NAMALWA (cell line): ENCODE measurements around the gene NLRP14.

Experiments
- DNase-seq: peaks from one replicate; pipeline ENCODE4 v3.0.0-alpha.2; 2015; ENCODE audit warnings: low spot score

NLRP14 gene

GRCh38 chr11:7057641-7058040 lies 37.4 kb downstream of the NLRP14 start:
- no peak for DNase-seq

GRCh38 chr11:7060868-7061267 lies 40.6 kb downstream of the NLRP14 start:
- no peak for DNase-seq

DNA sequence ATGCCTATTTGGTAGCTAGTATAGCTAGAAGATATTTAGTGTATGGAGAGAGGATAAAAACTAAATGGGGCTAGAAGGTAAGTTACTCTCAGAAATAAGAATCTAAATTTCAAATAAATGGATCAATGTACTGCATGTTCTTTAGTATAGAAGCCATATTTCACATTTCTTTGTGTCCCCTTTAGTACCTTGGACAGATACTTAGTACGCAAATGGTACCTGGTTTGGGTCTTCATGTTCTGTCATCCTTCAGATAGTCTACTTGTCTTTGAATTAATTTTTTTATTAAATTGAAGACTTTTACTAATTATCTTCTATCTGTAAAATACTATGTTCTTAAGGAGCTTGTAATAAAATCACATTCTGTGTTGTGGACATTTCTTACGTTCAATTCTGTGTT lies 42.3 kb downstream of the NLRP14 start:
- DNase-seq, result no peak

- DNase-seq, result no peak
Observed at GRCh38 chr11:7072401-7073028, 52.2 kb downstream of the NLRP14 start.

GRCh38 chr11:7077101-7077500 lies 56.8 kb downstream of the NLRP14 start:
- no peak for DNase-seq

GRCh38 chr11:7079545-7080135 lies 59.4 kb downstream of the NLRP14 start:
- DNase-seq, result no peak

DNA sequence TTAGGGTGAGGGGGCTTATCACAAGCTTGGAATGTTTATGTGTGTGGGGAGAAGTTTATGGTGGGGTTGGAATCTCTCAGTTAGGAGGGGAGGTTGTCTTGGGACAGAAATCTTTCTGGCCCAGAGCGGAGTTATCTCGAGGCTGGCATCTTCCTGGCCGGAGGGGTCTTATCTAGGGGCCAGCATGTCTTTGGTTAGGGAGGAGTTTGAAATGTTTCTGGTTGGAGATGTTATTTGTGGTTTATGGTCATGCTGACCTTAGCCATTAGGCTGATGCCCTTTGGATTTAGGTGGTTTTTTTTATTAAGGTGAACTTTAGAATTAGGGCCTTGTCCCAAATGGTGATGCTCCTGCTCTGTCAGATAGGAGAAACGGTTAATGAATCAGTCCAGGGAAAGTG lies 60.6 kb downstream of the NLRP14 start:
- DNase-seq, result no peak

- no peak for DNase-seq
Observed at GRCh38 chr11:7081441-7081840, 61.2 kb downstream of the NLRP14 start.

DNA sequence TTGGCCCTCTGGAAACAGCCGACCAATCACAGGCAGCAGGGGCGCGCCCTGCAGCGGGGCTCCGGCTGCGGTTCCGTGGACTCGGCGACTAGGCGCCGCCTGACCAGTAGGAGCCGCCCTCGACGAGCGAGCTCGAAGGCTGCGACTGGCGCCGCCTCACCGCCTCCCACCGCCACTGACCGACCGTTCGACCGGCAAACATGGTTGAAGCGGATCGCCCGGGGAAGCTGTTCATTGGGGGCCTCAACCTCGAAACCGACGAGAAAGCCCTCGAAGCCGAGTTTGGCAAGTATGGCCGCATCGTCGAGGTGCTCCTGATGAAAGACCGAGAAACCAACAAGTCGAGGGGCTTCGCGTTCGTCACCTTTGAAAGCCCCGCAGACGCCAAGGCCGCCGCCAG lies 68.6 kb downstream of the NLRP14 start, which contains the start of gene RBMXL2:
Gene RBMXL2 (plus strand): TSS at position 78 of the 400 bp plus-strand sequence. CDS start 123 bp downstream, at position 201.
- DNase-seq, result no peak

- DNase-seq, result no peak
Observed at GRCh38 chr11:7089328-7090251, 69.3 kb downstream of the NLRP14 start.

GRCh38 chr11:7098235-7098832 lies 78.1 kb downstream of the NLRP14 start:
- DNase-seq, result peak; percentile 83

- DNase-seq, result no peak
Observed at GRCh38 chr11:7115780-7116179, 95.5 kb downstream of the NLRP14 start.

GRCh38 chr11:7116370-7116769 lies 96.1 kb downstream of the NLRP14 start:
- DNase-seq, result no peak
